MG63 (cell line): ENCODE data around the gene IRF2BP1. TPM values are rescaled to one million over a fixed set of nuclear protein-coding genes. Genes with fewer than 3 reads are reported as not detected.
A peak's percentile ranks its signal among the peaks of the same experiment; 100 is the strongest.
"Not testable (repeated sequence)": the region's sequence is repeated elsewhere in the genome, so short reads cannot be mapped to it uniquely, and the experiment has no call there.

Experiments used
- DNase-seq: peaks from one replicate; pipeline ENCODE4 v3.0.0-alpha.2; 2020
- H3K27me3 ChIP-seq: fragments of 250-450 bp; sonication (Bioruptor Pico); 2 replicates; pipeline ENCODE4 v1.5.1; 2020; ENCODE audit warnings: mild to moderate bottlenecking, moderate library complexity
- H3K36me3 ChIP-seq: fragments of 250-450 bp; sonication (Bioruptor Pico); 2 replicates; pipeline ENCODE4 v1.5.1; 2020; ENCODE audit warnings: mild to moderate bottlenecking, moderate library complexity
- H3K4me3 ChIP-seq: fragments of 250-450 bp; sonication (Bioruptor Pico); 2 replicates; pipeline ENCODE4 v1.5.1; 2020; ENCODE audit warnings: mild to moderate bottlenecking, moderate library complexity
- H3K9me3 ChIP-seq: fragments of 250-450 bp; sonication (Bioruptor Pico); 2 replicates; pipeline ENCODE4 v1.5.1; 2020; ENCODE audit warnings: mild to moderate bottlenecking, moderate library complexity
- total RNA-seq: library from RNA; depleted of rRNA; stranded (reverse); fragments of >200 nt; shearing (Covaris generic); gene quantifications from 2 replicates; pipeline ENCODE4 v1.2.3, GENCODE V29; 2014; ENCODE audit warnings: low replicate concordance

The IRF2BP1 gene
- total RNA-seq, 1 experiment from 2014 or later = 73.7 TPM

DNA sequence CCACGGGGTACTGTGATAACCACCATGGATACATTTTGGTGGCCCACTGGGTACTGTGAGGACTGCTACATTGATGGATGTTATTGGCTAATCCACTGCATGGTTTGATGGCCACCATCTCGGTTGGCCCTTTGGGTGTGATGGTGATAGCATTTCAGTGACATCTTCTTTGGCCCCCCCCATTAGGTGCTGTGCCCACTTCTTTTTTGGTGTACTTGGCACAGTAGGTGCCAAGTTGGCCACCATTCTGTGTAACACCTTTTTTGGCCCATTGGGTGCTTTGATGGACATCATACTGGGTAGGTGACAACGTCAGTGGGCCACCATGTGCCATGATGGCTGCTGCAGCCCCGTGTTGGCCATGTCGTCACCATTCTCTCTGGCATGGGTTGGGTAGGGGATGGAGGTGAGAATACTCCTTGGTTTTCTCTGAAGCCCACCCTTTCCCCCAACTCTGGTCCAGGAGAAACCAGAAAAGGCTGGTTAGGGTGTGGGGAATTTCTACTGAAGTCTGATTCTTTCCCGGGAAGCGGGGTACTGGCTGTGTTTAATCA is 12.6 kb downstream of the IRF2BP1 start:
- H3K4me3 ChIP-seq = no peak overlapping the region
- H3K9me3 ChIP-seq = no peaks in the 10 kb centered on the region
- H3K27me3 ChIP-seq = 0 out of 2 replicates have a peak, but pooled peaks cover 2% of the 10 kb centered on the region
- H3K36me3 ChIP-seq = no peaks in the 10 kb centered on the region
- DNase-seq = no peak

DNA sequence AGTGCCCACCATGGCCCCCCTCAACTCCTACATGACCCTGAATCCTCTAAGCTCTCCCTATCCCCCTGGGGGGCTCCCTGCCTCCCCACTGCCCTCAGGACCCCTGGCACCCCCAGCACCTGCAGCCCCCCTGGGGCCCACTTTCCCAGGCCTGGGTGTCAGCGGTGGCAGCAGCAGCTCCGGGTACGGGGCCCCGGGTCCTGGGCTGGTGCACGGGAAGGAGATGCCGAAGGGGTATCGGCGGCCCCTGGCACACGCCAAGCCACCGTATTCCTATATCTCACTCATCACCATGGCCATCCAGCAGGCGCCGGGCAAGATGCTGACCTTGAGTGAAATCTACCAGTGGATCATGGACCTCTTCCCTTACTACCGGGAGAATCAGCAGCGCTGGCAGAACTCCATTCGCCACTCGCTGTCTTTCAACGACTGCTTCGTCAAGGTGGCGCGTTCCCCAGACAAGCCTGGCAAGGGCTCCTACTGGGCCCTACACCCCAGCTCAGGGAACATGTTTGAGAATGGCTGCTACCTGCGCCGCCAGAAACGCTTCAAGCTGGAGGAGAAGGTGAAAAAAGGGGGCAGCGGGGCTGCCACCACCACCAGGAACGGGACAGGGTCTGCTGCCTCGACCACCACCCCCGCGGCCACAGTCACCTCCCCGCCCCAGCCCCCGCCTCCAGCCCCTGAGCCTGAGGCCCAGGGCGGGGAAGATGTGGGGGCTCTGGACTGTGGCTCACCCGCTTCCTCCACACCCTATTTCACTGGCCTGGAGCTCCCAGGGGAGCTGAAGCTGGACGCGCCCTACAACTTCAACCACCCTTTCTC is 13.6 kb downstream of the IRF2BP1 start:
- H3K9me3 ChIP-seq = no peaks in the 10 kb centered on the region
- H3K4me3 ChIP-seq = no peak overlapping the region
- no peaks in the 10 kb centered on the region for H3K36me3 ChIP-seq
- peaks cover 2% of the 10 kb centered on the region; the same call in 1 of the 2 replicates for H3K27me3 ChIP-seq
- no peak for DNase-seq

DNA sequence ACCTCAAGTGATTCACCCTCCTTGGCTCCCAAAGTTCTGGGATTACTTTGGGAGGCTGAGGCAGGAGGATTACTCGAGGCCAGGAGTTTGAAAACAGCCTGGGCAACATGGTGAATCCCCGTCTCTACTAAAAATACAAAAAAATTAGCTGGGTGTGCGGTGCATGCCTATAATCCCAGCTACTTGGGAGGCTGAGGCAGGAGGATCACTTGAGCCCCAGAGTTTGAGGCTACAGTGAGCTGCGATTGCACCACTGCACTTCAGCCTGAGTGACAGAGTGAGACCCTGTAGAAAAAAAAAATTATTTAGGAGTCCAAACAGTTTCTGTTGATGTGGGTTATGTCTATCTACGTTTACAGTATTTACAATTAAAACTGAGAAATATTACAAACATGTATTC is 15.1 kb downstream of the IRF2BP1 start:
- no peaks in the 10 kb centered on the region for H3K9me3 ChIP-seq
- DNase-seq = no peak
- H3K36me3 ChIP-seq = no peaks in the 10 kb centered on the region
- H3K27me3 ChIP-seq = peaks cover 10% of the 10 kb centered on the region
- H3K4me3 ChIP-seq = no peak overlapping the region

DNA sequence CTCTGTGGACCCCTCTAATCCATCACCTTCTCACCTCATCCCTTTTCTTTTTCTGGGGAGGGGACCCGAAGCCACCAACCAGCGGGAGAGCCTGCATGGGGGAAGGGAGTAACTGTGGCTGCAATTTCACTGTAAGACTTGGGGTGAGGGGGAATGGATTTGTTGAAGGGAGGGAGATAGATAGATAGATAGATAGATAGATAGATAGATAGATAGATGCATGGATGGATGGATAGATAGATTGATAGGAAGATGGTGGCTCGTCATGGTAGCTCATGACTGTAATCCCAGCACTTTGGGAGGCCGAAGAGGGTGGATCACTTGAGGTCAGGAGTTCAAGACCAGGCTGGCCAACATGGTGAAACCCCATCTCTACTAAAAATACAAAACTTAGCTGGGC is 18.7 kb downstream of the IRF2BP1 start:
- not testable (repeated sequence) for DNase-seq, H3K36me3 ChIP-seq, H3K4me3 ChIP-seq, H3K9me3 ChIP-seq
- H3K27me3 ChIP-seq = peaks cover 34% of the 10 kb centered on the region

DNA sequence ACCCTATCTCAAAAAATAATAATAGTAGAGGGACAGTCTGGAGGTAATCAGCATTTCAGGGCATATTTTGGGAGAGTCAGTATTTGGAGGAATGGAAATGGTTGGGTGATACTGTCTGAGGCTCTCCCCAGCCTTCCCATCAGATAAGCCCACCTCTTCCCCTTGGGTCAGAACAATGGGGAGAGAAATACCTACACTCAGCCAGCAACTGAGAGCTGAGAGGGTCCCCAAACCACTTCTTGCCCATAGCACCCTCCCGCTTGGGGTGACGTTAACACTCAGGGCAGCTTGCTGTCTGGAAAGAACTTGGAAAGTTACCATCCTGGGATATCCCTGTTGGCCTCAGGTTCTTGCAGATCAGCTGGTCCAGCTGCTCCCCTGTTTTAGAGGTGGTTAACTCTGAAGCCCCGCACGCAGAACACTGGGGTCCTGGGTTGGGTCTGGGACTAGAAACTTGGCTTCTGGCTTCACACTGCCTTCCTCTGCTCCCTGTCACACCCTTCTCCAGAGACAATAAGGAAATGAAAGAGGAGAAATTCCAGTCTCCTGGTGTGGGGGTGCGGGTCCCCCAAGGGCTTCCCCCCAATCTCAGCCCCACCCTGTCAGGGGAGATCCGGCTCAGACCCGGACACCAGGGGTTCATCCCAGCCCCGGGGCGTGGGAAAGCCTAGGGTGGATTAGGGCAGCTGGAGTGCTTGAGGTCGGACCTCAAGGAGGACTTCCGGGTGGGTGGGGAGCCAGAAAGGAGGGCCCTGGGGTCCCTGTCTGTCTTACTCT is 19.4 kb downstream of the IRF2BP1 start:
- H3K27me3 ChIP-seq = peaks cover 34% of the 10 kb centered on the region
- H3K36me3 ChIP-seq = peaks cover 1% of the 10 kb centered on the region
- no peak for DNase-seq
- 0 out of 2 replicates have a peak, but pooled peaks cover 2% of the 10 kb centered on the region for H3K9me3 ChIP-seq
- H3K4me3 ChIP-seq = no peak overlapping the region

DNA sequence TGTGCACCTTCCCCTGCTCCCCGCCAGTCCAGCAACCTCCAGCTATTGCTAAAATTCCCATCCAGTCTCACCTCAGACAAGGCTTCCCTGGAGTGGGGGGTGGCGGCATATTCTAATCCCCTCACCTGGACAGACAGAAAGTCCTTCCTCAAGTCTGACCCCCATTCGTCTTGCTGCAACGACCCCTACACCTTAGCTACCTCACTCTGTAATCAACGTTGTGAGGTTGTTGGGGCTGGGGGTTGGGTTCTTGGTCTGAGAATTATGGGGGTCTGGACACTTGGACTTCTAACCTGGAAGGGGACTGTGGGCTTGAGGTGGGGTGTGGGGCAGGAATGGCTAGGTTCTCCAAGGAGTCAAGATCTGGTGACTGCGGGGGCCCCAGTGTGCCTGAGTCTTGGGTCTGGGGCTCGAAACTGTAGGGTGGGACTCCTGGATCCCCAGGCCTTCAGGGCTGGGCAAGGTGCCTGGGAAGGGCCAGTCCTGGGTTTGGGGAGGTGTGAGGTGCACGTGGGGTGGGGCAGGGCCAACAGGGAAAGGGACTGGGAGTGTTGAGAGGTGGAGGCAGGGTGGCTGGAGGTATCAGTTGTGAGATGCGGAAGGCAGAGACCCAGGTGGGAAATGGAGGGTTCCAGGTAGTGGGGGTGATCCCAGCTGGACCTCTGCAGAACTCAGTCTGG is 20.5 kb downstream of the IRF2BP1 start:
- Histone ChIP-seq H3K36me3 (peaks cover 13% of the 10 kb centered on the region), H3K27me3 (peaks cover 34% of the 10 kb centered on the region), H3K4me3 (no peak overlapping the region), H3K9me3 (0 out of 2 replicates have a peak, but pooled peaks cover 2% of the 10 kb centered on the region)
- no peak for DNase-seq

DNA sequence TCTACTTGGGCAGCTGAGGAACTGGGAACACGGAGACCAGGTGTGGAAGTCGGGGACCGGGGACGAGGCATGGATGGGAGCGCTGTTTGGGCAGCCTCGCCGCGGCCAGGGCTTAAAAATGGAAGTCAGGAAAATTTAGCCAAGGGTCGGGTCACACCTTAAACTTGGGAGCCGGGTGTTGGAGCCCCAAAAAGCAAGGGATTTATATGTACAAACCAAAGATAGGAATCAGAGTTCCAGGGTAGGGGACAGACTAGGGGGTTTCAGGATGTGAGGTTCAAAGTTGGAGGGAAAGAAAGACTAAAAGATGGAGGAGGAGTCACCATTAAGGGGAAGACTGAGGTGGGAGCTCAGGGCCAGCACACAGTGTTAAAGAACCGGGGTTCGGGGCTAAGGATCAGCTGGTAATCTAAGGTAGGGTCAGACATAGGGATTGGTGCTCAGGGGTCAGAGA is 21.3 kb downstream of the IRF2BP1 start:
- Histone ChIP-seq H3K9me3 (0 out of 2 replicates have a peak, but pooled peaks cover 2% of the 10 kb centered on the region), H3K36me3 (peaks cover 19% of the 10 kb centered on the region)
- no peak for DNase-seq

DNA sequence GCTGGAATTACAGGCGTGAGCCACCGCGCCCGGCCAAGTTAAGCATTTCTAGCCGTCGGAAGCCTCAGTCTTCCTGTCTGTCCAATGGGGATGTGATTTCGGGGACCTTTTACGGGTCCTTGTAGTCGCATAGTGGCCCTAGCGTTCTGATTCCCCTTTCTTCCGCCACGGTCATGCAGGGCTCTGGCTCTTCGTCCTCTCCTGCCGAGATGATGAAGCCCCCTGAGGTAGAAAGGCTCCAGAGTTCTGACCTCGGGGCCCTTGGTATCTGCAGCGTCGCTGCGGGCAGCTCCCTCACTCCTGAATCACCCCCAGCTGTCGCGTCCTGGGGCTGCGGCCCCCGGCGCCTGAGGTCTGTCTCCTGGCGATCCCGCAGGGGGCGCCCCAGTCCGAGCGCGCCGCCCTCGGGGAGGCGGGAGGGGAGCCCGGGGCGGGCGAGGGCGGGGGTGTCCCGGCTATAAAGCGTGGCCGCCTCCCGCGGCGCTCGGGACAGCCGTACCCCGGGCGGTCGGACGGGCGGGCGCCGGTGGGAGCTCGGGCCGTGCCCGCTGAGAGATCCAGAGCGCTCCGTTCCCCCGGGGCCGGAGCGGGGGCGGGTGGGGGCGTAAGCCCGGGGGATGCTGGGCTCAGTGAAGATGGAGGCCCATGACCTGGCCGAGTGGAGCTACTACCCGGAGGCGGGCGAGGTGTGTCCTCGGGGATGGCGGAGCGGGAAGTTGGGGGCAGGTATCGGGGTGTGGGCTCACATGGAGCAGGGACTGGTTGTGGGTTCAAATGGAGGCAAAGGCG is 21.9 kb downstream of the IRF2BP1 start, which contains the start of gene FOXA3:
Gene FOXA3 (plus strand): TSS at position 487 of the 789 bp plus-strand sequence. CDS start 131 bp downstream, at position 618.
- H3K27me3 ChIP-seq = peaks cover 34% of the 10 kb centered on the region
- H3K36me3 ChIP-seq = peaks cover 25% of the 10 kb centered on the region
- H3K9me3 ChIP-seq = 0 out of 2 replicates have a peak, but pooled peaks cover 2% of the 10 kb centered on the region
- H3K4me3 ChIP-seq = peak within 1 kb of the TSS; percentile 81
- DNase-seq = peak; percentile 59

More for the DNA sequence above, 21.3 kb downstream of the IRF2BP1 start:
- peaks cover 34% of the 10 kb centered on the region for H3K27me3 ChIP-seq
- no peak overlapping the region for H3K4me3 ChIP-seq

DNA sequence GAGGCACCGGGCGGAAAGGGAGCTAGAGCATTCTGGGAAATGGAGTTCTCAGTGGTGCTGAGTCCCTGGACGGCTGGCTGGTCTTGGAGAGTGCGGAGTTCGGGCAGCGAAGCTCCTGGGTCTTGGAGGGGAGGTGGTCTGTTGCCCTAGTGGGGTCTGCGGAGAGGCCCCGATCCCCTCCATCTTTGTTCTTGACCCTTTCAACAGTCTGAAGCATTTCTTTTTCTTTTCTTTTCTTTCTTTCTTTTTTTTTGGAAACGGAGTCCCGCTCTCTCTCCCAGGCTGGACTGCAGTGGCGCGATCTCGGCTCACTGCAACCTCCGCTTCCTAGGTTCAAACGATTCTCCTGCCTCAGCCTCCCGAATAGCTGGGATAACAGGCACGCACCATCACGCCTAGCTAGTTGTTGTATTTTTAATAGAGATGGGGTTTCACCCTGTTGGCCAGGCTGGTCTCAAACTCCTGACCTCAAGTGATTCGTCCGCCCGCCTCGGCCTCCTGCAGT is 22.6 kb downstream of the IRF2BP1 start:
- H3K9me3 ChIP-seq = 0 out of 2 replicates have a peak, but pooled peaks cover 2% of the 10 kb centered on the region
- peaks cover 34% of the 10 kb centered on the region for H3K27me3 ChIP-seq
- peak overlapping the region; percentile 81 for H3K4me3 ChIP-seq
- no peak for DNase-seq
- H3K36me3 ChIP-seq = peaks cover 31% of the 10 kb centered on the region

DNA sequence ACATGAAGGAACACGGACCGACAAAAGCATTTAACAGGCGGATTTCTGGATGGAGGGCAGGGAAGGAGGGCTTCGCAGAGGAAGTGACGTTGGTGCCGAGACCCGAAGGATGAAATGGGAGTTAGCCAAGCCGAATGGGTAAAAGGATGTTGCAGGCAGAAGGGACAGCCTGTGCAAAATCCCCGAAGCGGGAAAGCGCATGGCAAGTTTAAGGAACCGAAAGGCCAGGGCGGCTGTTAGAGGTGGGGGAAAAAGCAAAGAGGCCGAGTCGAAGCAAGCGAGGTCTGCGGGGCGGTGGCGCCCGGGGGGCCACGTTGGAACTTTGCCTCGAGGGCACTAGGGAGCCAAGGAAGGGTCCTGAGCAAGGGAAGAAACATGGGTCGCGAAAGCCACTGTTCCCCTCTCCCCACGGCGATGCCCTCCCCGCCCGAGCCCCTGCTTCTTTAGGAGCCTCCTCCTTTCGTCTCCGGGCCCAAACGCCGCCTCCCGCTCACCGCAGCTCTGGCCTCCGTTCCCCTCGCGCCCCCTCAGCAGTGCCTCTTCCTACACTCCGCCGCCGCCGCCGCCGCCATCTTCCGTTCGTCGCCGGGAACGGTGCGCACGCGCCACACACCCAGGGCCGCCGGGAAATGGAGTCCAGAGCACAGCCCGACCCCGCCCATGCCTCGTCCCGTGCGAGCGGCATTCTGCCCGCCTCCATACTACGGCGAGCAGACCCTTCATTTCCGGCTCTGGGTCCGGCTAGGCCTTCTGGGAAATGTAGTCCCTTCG is 23.2 kb downstream of the IRF2BP1 start, which contains the start of gene SYMPK:
Gene SYMPK (minus strand): TSS at position 584 of the 771 bp plus-strand sequence. CDS start 8,652 bp downstream, outside the sequence.
- peak within 1 kb of the TSS; percentile 81 for H3K4me3 ChIP-seq
- H3K36me3 ChIP-seq = peaks cover 38% of the 10 kb centered on the region
- peak; percentile 100 for DNase-seq
- 0 out of 2 replicates have a peak, but pooled peaks cover 2% of the 10 kb centered on the region for H3K9me3 ChIP-seq
- H3K27me3 ChIP-seq = peaks cover 34% of the 10 kb centered on the region

DNA sequence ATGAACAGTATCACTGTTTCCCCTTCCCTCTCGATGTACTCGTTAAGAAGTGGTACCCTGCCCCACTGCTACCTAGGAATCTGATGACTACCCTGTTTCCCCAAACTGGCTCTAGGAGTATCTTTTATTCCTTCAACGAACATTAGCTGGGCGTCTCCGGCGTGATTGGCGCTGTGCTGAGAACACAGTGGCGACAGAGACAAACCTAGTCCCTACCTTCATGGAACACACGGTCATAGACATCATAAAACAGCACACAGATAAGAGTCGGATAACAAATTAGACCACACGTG is 23.7 kb downstream of the IRF2BP1 start:
- DNase-seq = no peak
- peak overlapping the region; percentile 81 for H3K4me3 ChIP-seq
- peaks cover 38% of the 10 kb centered on the region for H3K36me3 ChIP-seq

DNA sequence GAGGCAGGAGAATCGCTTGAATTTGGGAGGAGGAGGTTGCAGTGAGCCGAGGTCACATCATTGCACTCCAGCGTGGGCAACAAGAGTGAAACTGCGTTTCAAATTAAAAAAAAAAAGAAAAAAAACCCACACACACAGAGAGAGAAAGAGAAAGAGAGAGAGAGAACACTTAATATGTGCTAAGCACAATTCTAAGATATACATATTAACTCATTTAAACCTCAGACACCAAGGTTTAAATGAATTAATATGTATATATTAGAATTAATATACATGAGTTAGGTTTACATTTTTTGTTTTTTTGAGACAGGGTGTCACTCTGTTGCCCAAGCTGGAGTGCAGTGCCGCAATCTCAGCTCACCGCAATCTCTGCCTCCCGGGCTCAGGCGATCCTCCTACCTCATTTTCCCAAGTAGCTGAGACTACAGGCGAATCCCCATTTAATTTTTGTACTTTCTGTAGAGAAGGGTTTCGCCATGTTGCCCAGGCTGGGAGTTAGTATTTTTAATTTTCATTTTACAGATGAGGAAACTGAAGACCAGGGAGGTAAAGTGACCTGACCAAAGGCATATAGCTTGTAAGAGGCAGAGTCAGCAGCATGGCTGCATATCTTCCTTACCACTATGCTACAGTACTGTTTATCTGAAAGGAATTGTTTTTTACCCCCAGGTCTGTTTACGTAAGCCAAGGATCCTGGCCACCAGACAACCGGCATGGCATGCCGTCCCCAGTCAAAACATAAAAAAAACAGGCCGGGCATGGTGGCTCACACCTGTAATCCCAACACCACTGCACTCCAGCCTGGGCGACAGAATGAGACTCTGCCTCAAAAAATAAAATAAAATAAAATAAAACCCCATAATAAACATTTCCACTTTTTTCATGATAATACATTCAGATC is 25.3 kb downstream of the IRF2BP1 start:
- H3K4me3 ChIP-seq = no peak overlapping the region; the same call in none of the 2 replicates
- H3K9me3 ChIP-seq = 0 out of 2 replicates have a peak, but pooled peaks cover 2% of the 10 kb centered on the region
- H3K27me3 ChIP-seq = peaks cover 24% of the 10 kb centered on the region
- peaks cover 45% of the 10 kb centered on the region for H3K36me3 ChIP-seq
- DNase-seq = no peak

More for the DNA sequence above, 23.7 kb downstream of the IRF2BP1 start:
- Histone ChIP-seq H3K9me3 (0 out of 2 replicates have a peak, but pooled peaks cover 2% of the 10 kb centered on the region), H3K27me3 (peaks cover 34% of the 10 kb centered on the region)

DNA sequence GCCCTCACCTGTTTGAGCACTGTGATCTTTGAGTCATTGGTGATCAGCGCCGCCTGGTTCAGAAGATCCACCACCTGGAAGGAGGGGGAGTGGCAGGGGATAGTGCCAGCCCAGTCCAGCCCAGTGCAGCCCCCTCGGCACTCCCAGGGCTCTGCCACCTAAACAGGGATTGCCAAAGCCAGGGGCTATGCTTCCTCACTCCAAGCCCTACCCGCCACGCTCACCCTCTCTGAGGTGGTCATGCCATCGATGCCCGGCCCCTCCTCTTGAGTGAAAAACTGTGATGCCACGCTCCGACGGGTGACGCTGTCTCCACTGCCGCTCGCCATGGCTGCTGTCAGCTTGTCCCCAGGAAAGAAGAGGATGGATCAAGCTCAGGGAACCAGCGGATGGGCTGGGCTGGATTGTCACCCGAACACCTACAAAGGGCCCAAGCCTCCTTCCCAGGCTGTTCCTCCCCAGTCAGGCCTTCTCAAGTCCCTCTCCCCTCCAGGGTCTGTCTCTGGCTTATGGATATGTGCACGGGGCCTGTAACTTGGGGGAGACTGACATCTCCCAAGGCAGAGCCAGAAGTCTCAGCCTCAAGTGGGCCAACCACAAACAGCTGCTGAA is 31.7 kb downstream of the IRF2BP1 start:
- Histone ChIP-seq H3K36me3 (peaks cover 79% of the 10 kb centered on the region), H3K4me3 (no peak overlapping the region), H3K9me3 (no peaks in the 10 kb centered on the region), H3K27me3 (no peaks in the 10 kb centered on the region)
- DNase-seq = no peak
